A673 (cell line): Measurements from ENCODE around the gene SORD. TPM values are rescaled to one million over a fixed set of nuclear protein-coding genes. Genes with fewer than 3 reads are reported as not detected.

ENCODE experiments used
- BruUV-seq: library from RNA; stranded (reverse); fragments of 400-500 nt; replicated peaks from 2 replicates; lab custom pipeline; 2021; lab: Mats Ljungman, UMichigan
- CTCF ChIA-PET: fragments of 300-600 bp; sonication (Branson Sonifier 250); formaldehyde crosslinking; loops from one replicate; lab custom pipeline; 2022; ENCODE audit warnings: antibody characterized with exemption; lab: Charles Lee
- POLR2A ChIA-PET: fragments of 300-600 bp; sonication (Branson Sonifier 250); formaldehyde crosslinking; loops from one replicate; lab custom pipeline; 2022; ENCODE audit warnings: antibody characterized with exemption; ENCODE audit not compliant: low non-redundant PET; lab: Charles Lee
- DNase-seq: peaks from one replicate; pipeline ENCODE4 v3.0.0-alpha.2; 2015; ENCODE audit warnings: low spot score
- H3K27ac ChIP-seq: fragments of 200-600 bp; sonication (generic); 2 replicates; pipeline ENCODE4 v1.5.1; 2016; ENCODE audit warnings: mixed run types, low read depth, mild to moderate bottlenecking, mixed read lengths, antibody characterized with exemption, low read length; ENCODE audit not compliant: poor library complexity, severe bottlenecking
- H3K27me3 ChIP-seq: fragments of 200-600 bp; sonication (generic); replicated peaks from 2 replicates; pipeline ENCODE4 v1.6.1; 2017; ENCODE audit warnings: mixed run types, low read depth, mild to moderate bottlenecking, mixed read lengths, antibody characterized with exemption, low read length; ENCODE audit not compliant: insufficient read depth, poor library complexity
- H3K36me3 ChIP-seq: fragments of 200-600 bp; sonication (generic); 2 replicates; pipeline ENCODE4 v1.6.1; 2016; ENCODE audit warnings: mixed run types, mild to moderate bottlenecking, mixed read lengths, antibody characterized with exemption, low read length; ENCODE audit not compliant: insufficient read depth, poor library complexity, severe bottlenecking
- H3K4me1 ChIP-seq: fragments of 200-600 bp; sonication (generic); 2 replicates; pipeline ENCODE4 v1.6.1; 2017; ENCODE audit warnings: mixed run types, mild to moderate bottlenecking, mixed read lengths, antibody characterized with exemption, low read length; ENCODE audit not compliant: insufficient read depth, poor library complexity, severe bottlenecking
- H3K4me3 ChIP-seq: fragments of 200-600 bp; sonication (generic); 2 replicates; pipeline ENCODE4 v1.5.1; 2016; ENCODE audit warnings: low read depth, mixed run types, mild to moderate bottlenecking, mixed read lengths, low read length; ENCODE audit not compliant: poor library complexity, severe bottlenecking
- H3K9me3 ChIP-seq: fragments of 200-600 bp; sonication (generic); 2 replicates; pipeline ENCODE4 v1.6.1; 2016; ENCODE audit warnings: mixed run types, low read depth, mild to moderate bottlenecking, mixed read lengths, antibody characterized with exemption, low read length; ENCODE audit not compliant: poor library complexity, severe bottlenecking
- EZH2 ChIP-seq: fragments of 200-600 bp; sonication (generic); IDR thresholded peaks from 2 replicates; pipeline ENCODE4 v1.6.1; 2017; ENCODE audit warnings: borderline replicate concordance, low read depth, mild to moderate bottlenecking, mixed read lengths, antibody characterized with exemption, low read length; ENCODE audit not compliant: poor library complexity, severe bottlenecking
- intact Hi-C: fragments of 100-400 bp; cut with micrococcal nuclease; formaldehyde crosslinking; loops from one replicate; pipeline ENCODE4 v1.10.0; 2022; ENCODE audit not compliant: unreplicated experiment
- total RNA-seq: library from RNA; stranded (reverse); gene quantifications from 2 replicates; pipeline ENCODE4 v1.2.3, GENCODE V29; 2021
- TF ChIP-seq, protein P1 (sequence below): fragments of 300-800, 200-600 bp; sonication (generic); conservative IDR thresholded peaks from 2 replicates; pipeline ENCODE4 v1.5.1; 2017; ENCODE audit warnings: low read depth, mild to moderate bottlenecking, antibody characterized with exemption, low read length, moderate library complexity, mixed read lengths

The SORD gene
- total RNA-seq, 1 experiment from 2014 or later, result 286 TPM

DNA sequence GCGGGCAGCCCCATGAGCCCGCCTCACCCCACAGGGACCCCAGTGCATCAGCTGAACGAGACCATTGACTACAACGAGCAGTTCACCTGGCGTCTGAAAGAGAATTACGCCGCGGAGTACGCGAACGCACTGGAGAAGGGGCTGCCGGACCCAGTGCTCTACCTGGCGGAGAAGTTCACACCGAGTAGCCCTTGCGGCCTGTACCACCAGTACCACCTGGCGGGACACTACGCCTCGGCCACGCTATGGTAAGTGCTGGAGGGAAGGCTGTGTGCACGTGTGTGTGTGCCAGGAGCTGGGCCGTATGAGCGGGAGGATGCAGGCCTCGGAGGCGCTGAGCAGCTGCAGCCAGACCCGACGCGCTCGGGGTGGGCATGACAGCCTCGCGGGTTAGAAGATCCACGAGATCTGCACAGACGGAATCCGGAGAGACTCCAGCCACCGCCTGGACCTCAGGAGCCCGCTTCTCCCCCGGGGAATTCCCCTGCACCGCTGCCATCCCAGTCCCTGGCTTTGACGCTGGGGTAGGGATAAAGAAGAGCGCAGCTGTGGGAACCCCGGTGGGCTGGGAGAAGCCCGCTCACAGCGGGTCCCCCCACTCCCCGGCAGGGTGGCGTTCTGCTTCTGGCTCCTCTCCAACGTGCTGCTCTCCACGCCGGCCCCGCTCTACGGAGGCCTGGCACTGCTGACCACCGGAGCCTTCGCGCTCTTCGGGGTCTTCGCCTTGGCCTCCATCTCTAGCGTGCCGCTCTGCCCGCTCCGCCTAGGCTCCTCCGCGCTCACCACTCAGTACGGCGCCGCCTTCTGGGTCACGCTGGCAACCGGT, 93.7 kb downstream of the SORD start:
- intact Hi-C loops, result loop anchor here (5.0 to 10.0 kb wide), 2 partner anchors 144 to 532 kb away; no protein-coding TSS in a partner anchor

DNA sequence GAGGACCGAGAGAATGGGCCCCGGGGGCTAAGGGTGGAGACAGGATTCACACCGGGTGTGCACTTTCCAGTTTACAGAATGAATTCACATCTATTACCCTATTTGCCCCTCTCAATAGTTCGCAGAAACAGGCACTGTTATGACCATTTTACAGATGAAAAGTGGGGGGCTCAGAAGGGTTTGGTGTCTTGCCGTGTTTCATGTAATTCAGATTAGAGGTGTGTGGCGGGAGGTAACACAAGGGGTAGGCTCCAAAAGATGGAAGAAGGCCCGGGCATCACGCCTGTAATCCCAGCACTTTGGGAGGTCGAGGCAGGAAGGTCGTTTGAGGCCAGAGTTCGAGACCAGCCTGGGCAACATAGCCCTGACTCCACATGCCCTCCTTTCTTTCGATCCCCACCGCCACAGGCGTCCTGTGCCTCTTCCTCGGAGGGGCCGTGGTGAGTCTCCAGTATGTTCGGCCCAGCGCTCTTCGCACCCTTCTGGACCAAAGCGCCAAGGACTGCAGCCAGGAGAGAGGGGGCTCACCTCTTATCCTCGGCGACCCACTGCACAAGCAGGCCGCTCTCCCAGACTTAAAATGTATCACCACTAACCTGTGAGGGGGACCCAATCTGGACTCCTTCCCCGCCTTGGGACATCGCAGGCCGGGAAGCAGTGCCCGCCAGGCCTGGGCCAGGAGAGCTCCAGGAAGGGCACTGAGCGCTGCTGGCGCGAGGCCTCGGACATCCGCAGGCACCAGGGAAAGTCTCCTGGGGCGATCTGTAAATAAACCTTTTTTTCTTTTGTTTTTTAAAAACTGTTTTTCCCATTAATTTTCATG, 94.5 kb downstream of the SORD start:
- Histone ChIP-seq H3K4me1 (peaks cover 12% of the 10 kb centered on the region), H3K27ac (no peak overlapping the region), H3K9me3 (no peaks in the 10 kb centered on the region), H3K36me3 (no peaks in the 10 kb centered on the region), H3K4me3 (no peak overlapping the region), H3K27me3 (peaks cover 25% of the 10 kb centered on the region)
- no peak for TF ChIP-seq EZH2
- TF ChIP-seq, protein P1, sequence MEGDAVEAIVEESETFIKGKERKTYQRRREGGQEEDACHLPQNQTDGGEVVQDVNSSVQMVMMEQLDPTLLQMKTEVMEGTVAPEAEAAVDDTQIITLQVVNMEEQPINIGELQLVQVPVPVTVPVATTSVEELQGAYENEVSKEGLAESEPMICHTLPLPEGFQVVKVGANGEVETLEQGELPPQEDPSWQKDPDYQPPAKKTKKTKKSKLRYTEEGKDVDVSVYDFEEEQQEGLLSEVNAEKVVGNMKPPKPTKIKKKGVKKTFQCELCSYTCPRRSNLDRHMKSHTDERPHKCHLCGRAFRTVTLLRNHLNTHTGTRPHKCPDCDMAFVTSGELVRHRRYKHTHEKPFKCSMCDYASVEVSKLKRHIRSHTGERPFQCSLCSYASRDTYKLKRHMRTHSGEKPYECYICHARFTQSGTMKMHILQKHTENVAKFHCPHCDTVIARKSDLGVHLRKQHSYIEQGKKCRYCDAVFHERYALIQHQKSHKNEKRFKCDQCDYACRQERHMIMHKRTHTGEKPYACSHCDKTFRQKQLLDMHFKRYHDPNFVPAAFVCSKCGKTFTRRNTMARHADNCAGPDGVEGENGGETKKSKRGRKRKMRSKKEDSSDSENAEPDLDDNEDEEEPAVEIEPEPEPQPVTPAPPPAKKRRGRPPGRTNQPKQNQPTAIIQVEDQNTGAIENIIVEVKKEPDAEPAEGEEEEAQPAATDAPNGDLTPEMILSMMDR, result no peak
- intact Hi-C loops, result loop anchor here (5.0 to 10.0 kb wide), 2 partner anchors 145 to 533 kb away; no protein-coding TSS in a partner anchor
- BruUV-seq, result no TSS peak
- ChIA-PET CTCF (interaction anchor here (0.7 to 1.4 kb wide), 15 partner anchors 8 to 538 kb away, joined by 3 to 10 read pairs (median 4); partner anchors contain the start of genes DUOX1, DUOXA1, SORD and TRIM69), POLR2A (interaction anchor here (0.8 kb wide), 1 partner anchor 29 kb away, joined by 5 read pairs; no protein-coding TSS in a partner anchor)
- DNase-seq, result no peak

More for the DNA sequence above, 93.7 kb downstream of the SORD start:
- ChIA-PET POLR2A (no interaction called here), CTCF (no interaction called here)
- H3K27me3 ChIP-seq, result peaks cover 33% of the 10 kb centered on the region
- H3K27ac ChIP-seq, result no peak overlapping the region
- no peak for TF ChIP-seq EZH2
- TF ChIP-seq, protein P1, result no peak
- H3K4me3 ChIP-seq, result no peak overlapping the region
- BruUV-seq, result no TSS peak
- peaks cover 12% of the 10 kb centered on the region for H3K4me1 ChIP-seq
- no peaks in the 10 kb centered on the region for H3K36me3 ChIP-seq
- no peaks in the 10 kb centered on the region for H3K9me3 ChIP-seq
- no peak for DNase-seq

DNA sequence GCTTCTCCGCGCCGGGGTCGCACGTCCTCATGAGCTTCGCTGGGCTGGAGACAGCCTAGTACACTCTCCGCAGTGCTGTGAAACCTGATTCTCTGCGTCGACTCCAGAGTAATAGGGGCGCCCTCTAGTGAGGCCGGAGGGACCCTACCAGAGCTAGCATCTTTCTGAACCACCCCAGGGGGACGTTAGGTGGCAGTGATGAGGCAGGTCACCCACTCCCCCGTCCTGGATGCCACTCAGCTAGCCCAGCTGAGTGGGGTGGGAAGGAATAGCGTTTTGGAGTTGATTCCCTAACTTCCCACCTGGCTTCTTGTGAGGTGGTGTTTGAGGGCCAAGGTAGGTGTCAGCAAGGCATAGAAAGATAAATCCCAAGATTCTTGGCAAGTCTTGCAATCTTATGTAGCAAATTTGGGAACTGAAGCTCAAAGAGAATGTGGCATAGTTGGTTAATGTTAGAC, 95.2 kb downstream of the SORD start:
- no peak overlapping the region for H3K4me3 ChIP-seq
- CTCF ChIA-PET, result interaction anchor here (0.5 to 1.4 kb wide), 20 partner anchors 9 to 546 kb away, joined by 3 to 10 read pairs (median 4); partner anchors contain the start of genes DUOX1, DUOXA1, SORD and TRIM69

More for the DNA sequence above, 95.2 kb downstream of the SORD start:
- no peak overlapping the region for H3K27ac ChIP-seq
- TF ChIP-seq EZH2, result no peak
- TF ChIP-seq, protein P1, result peak; percentile 100
- peaks cover 19% of the 10 kb centered on the region for H3K27me3 ChIP-seq
- peak; percentile 96 for DNase-seq
- H3K36me3 ChIP-seq, result no peaks in the 10 kb centered on the region
- no TSS peak for BruUV-seq
- intact Hi-C loops, result loop anchor here (5.0 to 10.0 kb wide), 2 partner anchors 146 to 533 kb away; no protein-coding TSS in a partner anchor
- peaks cover 10% of the 10 kb centered on the region for H3K4me1 ChIP-seq
- no peaks in the 10 kb centered on the region for H3K9me3 ChIP-seq
- POLR2A ChIA-PET, result interaction anchor here (0.8 kb wide), 1 partner anchor 30 kb away, joined by 5 read pairs; no protein-coding TSS in a partner anchor
